OCI-LY7 (cell line): ENCODE results near the gene TUBB1. TPM values are rescaled to one million over a fixed set of nuclear protein-coding genes. Genes with fewer than 3 reads are reported as not detected.

Experiments used
- BruUV-seq: library from RNA; stranded (reverse); fragments of 400-500 nt; replicated peaks from 2 replicates; lab custom pipeline; 2021; lab: Mats Ljungman, UMichigan
- CTCF ChIA-PET: fragments of 300-600 bp; sonication (Branson Sonifier 250); formaldehyde crosslinking; loops from one replicate; lab custom pipeline; 2022; ENCODE audit warnings: antibody characterized with exemption; ENCODE audit not compliant: unreplicated experiment; lab: Charles Lee
- POLR2A ChIA-PET: fragments of 300-600 bp; sonication (Branson Sonifier 250); formaldehyde crosslinking; loops from one replicate; lab custom pipeline; 2022; ENCODE audit warnings: antibody characterized with exemption; lab: Charles Lee
- DNase-seq: peaks from one replicate; pipeline ENCODE4 v3.0.0-alpha.2; 2015; ENCODE audit warnings: low spot score
- H2AFZ ChIP-seq: fragments of 200-600 bp; sonication (generic), shearing (Covaris generic); 2 replicates; pipeline ENCODE4 v1.6.1; 2014; ENCODE audit warnings: mild to moderate bottlenecking, antibody characterized with exemption, low read length, moderate library complexity
- H3K27ac ChIP-seq: fragments of 200-600 bp; sonication (generic); 2 replicates; pipeline ENCODE4 v1.5.1; 2014; ENCODE audit warnings: mixed run types, low read depth, mild to moderate bottlenecking, moderate library complexity, low read length, inconsistent platforms; ENCODE audit not compliant: poor library complexity, severe bottlenecking
- H3K36me3 ChIP-seq: fragments of 200-600 bp; sonication (generic); 2 replicates; pipeline ENCODE4 v1.6.1; 2014; ENCODE audit warnings: mild to moderate bottlenecking, antibody characterized with exemption, low read length, moderate library complexity, mixed read lengths; ENCODE audit not compliant: insufficient read depth
- H3K4me1 ChIP-seq: fragments of 200-600 bp; sonication (generic); 2 replicates; pipeline ENCODE4 v1.5.1; 2014; ENCODE audit warnings: mild to moderate bottlenecking, low read length; ENCODE audit not compliant: insufficient read depth, poor library complexity, severe bottlenecking
- H3K4me2 ChIP-seq: fragments of 200-600 bp; sonication (generic); 2 replicates; pipeline ENCODE4 v1.6.1; 2014; ENCODE audit warnings: mild to moderate bottlenecking, low read length
- H3K4me3 ChIP-seq: fragments of 200-600 bp; sonication (generic); 2 replicates; pipeline ENCODE4 v1.5.1; 2014; ENCODE audit warnings: mild to moderate bottlenecking, low read depth, low read length; ENCODE audit not compliant: poor library complexity, severe bottlenecking
- H3K79me2 ChIP-seq: fragments of 200-600 bp; sonication (generic); 2 replicates; pipeline ENCODE4 v1.6.1; 2016; ENCODE audit warnings: low read depth, mild to moderate bottlenecking, low read length, moderate library complexity, mixed read lengths; ENCODE audit not compliant: insufficient read depth
- H3K9me2 ChIP-seq: fragments of 200-600 bp; sonication (generic); 2 replicates; pipeline ENCODE4 v1.6.1; 2016; ENCODE audit warnings: mild to moderate bottlenecking, low read length, mixed read lengths; ENCODE audit not compliant: insufficient read depth
- H3K9me3 ChIP-seq: fragments of 200-600 bp; sonication (generic); 2 replicates; pipeline ENCODE4 v1.6.1; 2014; ENCODE audit warnings: mild to moderate bottlenecking, mixed run types, low read length, mixed read lengths
- H4K20me1 ChIP-seq: fragments of 200-600 bp; sonication (generic); 2 replicates; pipeline ENCODE4 v1.6.1; 2014; ENCODE audit warnings: mild to moderate bottlenecking, antibody characterized with exemption, low read length, moderate library complexity, mixed read lengths; ENCODE audit not compliant: insufficient read depth
- CTCF ChIP-seq: fragments of 200-600 bp; sonication (generic); conservative IDR thresholded peaks from 2 replicates; pipeline ENCODE4 v1.5.1; 2014; ENCODE audit warnings: mild to moderate bottlenecking, antibody characterized with exemption, low read length, moderate library complexity, mixed read lengths
- EZH2phosphoT487 ChIP-seq: fragments of 200-600 bp; sonication (generic); IDR thresholded peaks from 2 replicates; pipeline ENCODE4 v1.6.1; 2018; ENCODE audit warnings: low read depth, borderline replicate concordance, mild to moderate bottlenecking, mixed run types, antibody characterized with exemption, low read length, moderate library complexity, mixed read lengths
- intact Hi-C: fragments of 100-400 bp; cut with micrococcal nuclease; formaldehyde crosslinking; loops from one replicate; pipeline ENCODE4 v1.10.0; 2022; ENCODE audit not compliant: unreplicated experiment
- total RNA-seq, 2 experiments: library from RNA; depleted of rRNA in 1 of 2; stranded (reverse); fragments of >200 nt in 1 of 2; shearing (Covaris generic) in 1 of 2; gene quantifications; 2 replicates each; pipeline ENCODE4 v1.2.3, GENCODE V29; 2014 to 2022

TUBB1 gene
- total RNA-seq, 2 experiments from 2014 or later = 0.11 TPM; not detected in 1

- Histone ChIP-seq H3K27ac (no peak overlapping the region), H3K9me2 (no peaks in the 10 kb centered on the region), H2AFZ (no peak overlapping the region), H3K79me2 (no peaks in the 10 kb centered on the region), H3K36me3 (no peaks in the 10 kb centered on the region), H4K20me1 (no peaks in the 10 kb centered on the region), H3K4me2 (no peak overlapping the region), H3K4me1 (no peaks in the 10 kb centered on the region), H3K4me3 (no peak overlapping the region), H3K9me3 (no peaks in the 10 kb centered on the region)
- TF ChIP-seq CTCF (no peak), EZH2phosphoT487 (no peak)
- CTCF ChIA-PET = no interaction called here
- DNase-seq = no peak
- intact Hi-C loops = no loop called here
- BruUV-seq = no TSS peak
- POLR2A ChIA-PET = no interaction called here
These were observed 49.8 kb downstream of the TUBB1 start for GRCh38 chr20:59069026-59069425.

- TF ChIP-seq CTCF (no peak), EZH2phosphoT487 (no peak)
- H3K4me2 ChIP-seq = no peak overlapping the region
These were observed 52.0 kb downstream of the TUBB1 start for GRCh38 chr20:59071216-59071615.

GRCh38 chr20:59073582-59073981 is 54.4 kb downstream of the TUBB1 start:
- Histone ChIP-seq H3K4me3 (no peak overlapping the region), H3K79me2 (no peaks in the 10 kb centered on the region), H3K36me3 (no peaks in the 10 kb centered on the region), H2AFZ (no peak overlapping the region), H3K27ac (no peak overlapping the region), H4K20me1 (no peaks in the 10 kb centered on the region), H3K4me1 (no peaks in the 10 kb centered on the region), H3K9me2 (no peaks in the 10 kb centered on the region), H3K4me2 (no peak overlapping the region), H3K9me3 (no peaks in the 10 kb centered on the region)
- TF ChIP-seq CTCF = no peak
- no peak for TF ChIP-seq EZH2phosphoT487
- CTCF ChIA-PET = no interaction called here
- DNase-seq = no peak
- BruUV-seq = no TSS peak
- POLR2A ChIA-PET = no interaction called here
- intact Hi-C loops = no loop called here

More at GRCh38 chr20:59071216-59071615, 52.0 kb downstream of the TUBB1 start:
- intact Hi-C loops = no loop called here
- Histone ChIP-seq H3K9me3 (no peaks in the 10 kb centered on the region), H2AFZ (no peak overlapping the region), H3K36me3 (no peaks in the 10 kb centered on the region), H4K20me1 (no peaks in the 10 kb centered on the region), H3K9me2 (no peaks in the 10 kb centered on the region), H3K4me3 (no peak overlapping the region), H3K79me2 (no peaks in the 10 kb centered on the region), H3K4me1 (no peaks in the 10 kb centered on the region), H3K27ac (no peak overlapping the region)
- ChIA-PET POLR2A (no interaction called here), CTCF (no interaction called here)
- DNase-seq = no peak
- BruUV-seq = no TSS peak
